Peyer's patch (tissue), 4 donors: ENCODE measurements around the gene PDK4.
"Not testable (repeated sequence)": the region's sequence is repeated elsewhere in the genome, so short reads cannot be mapped to it uniquely, and the experiment has no call there.

Source experiments
- POLR2A ChIP-seq, 2 donors: fragments of 450-650 bp; IDR thresholded peaks; one replicate each; pipeline ENCODE4 v1.5.1; 2017; ENCODE audit warnings: antibody characterized with exemption in 2 of 2, mild to moderate bottlenecking in 2 of 2, moderate library complexity in 2 of 2
- TF ChIP-seq, protein P1 (sequence below), 6 experiments: fragments of 450-650 bp in 4 of 6; fragments of 200-600 bp in 2 of 6; sonication (generic) in 1 of 6; IDR thresholded peaks; one replicate each; pipeline ENCODE4 v1.5.1; 2017 to 2019; ENCODE audit warnings: antibody characterized with exemption in 6 of 6, mild to moderate bottlenecking in 3 of 6, moderate library complexity in 1 of 6

DNA sequence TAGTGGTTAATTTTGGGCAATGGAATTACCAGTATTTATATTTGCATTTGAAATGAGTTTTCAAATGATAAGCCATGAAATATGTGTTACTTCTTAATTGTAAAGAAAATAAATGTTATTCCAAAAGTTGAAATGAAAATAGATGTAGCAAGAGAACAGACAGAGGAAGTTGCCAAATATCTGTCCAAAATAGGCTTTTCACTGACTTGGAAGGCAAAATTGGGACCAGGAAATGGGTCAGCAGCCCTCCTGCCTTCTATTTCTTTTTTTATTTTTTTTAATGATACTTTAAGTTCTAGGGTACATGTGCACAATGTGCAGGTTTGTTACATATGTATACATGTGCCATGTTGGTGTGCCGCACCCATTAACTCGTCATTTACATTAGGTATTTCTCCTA, 8.1 kb upstream of the PDK4 start:
- TF ChIP-seq, protein P1, sequence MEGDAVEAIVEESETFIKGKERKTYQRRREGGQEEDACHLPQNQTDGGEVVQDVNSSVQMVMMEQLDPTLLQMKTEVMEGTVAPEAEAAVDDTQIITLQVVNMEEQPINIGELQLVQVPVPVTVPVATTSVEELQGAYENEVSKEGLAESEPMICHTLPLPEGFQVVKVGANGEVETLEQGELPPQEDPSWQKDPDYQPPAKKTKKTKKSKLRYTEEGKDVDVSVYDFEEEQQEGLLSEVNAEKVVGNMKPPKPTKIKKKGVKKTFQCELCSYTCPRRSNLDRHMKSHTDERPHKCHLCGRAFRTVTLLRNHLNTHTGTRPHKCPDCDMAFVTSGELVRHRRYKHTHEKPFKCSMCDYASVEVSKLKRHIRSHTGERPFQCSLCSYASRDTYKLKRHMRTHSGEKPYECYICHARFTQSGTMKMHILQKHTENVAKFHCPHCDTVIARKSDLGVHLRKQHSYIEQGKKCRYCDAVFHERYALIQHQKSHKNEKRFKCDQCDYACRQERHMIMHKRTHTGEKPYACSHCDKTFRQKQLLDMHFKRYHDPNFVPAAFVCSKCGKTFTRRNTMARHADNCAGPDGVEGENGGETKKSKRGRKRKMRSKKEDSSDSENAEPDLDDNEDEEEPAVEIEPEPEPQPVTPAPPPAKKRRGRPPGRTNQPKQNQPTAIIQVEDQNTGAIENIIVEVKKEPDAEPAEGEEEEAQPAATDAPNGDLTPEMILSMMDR (IDR thresholded peaks at IDR 0.05), result not testable (repeated sequence)
- TF ChIP-seq POLR2A (IDR thresholded peaks at IDR 0.05), result not testable (repeated sequence)
